Measurements from ENCODE around the gene VDAC2. TPM values are rescaled to one million over a fixed set of nuclear protein-coding genes. Genes with fewer than 3 reads are reported as not detected.

Gene VDAC2
- total RNA-seq, 4 donors from 2014 or later, result 113 to 144 (median 122) TPM

Small RNAs within 50 kb of the gene (small RNA-seq; reads per million reads assigned to genes)
- not detected for gene HMGA1P5
- gene RPL39P25, result not detected

Other genes with a start within 250 kb of the VDAC2 start
- 10 to 100 TPM; 19.9 to 36.8 (median 28.4) TPM for gene SAMD8, start 99.1 kb upstream of the VDAC2 start, total RNA-seq
- gene COMTD1, start 25.2 kb downstream of the VDAC2 start, total RNA-seq, result 10 to 100 TPM; 43.4 to 74.0 (median 68.7) TPM
- gene ZNF503, start 191.0 kb downstream of the VDAC2 start, total RNA-seq, result 10 to 100 TPM in 3 of 4 donors, 1 to 10 TPM in 1; 8.2 to 17.1 (median 10.9) TPM
- 10 to 100 TPM; 16.5 to 31.7 (median 23.2) TPM for gene LRMDA, start 220.8 kb downstream of the VDAC2 start, total RNA-seq